ENCODE measurements around the gene COX5A.
A peak's percentile ranks its signal among the peaks of the same experiment; 100 is the strongest.
"Not testable (repeated sequence)": the region's sequence is repeated elsewhere in the genome, so short reads cannot be mapped to it uniquely, and the experiment has no call there.

Gene COX5A

DNA sequence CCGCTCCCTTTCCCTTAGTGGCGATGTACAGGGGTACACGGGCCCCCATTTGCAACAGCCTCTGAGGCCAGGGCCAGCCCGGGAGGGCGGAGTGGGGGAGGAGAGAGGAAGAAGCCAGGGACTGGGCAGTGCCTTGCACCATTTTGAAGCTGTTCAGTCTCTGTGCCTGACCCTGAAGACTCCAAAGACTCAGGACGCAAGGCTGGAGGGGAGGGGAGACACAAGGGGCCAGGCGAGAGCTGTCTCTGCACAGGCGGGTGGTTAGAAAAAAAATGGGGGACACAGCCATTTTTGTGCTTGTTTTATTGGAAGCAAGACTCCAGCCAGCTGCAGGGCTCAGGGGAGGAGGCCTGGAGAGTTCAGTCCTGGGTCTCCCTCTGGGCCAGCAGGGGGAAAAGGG is 17.1 kb upstream of the COX5A start:
- DNase-seq, result no peak

DNA sequence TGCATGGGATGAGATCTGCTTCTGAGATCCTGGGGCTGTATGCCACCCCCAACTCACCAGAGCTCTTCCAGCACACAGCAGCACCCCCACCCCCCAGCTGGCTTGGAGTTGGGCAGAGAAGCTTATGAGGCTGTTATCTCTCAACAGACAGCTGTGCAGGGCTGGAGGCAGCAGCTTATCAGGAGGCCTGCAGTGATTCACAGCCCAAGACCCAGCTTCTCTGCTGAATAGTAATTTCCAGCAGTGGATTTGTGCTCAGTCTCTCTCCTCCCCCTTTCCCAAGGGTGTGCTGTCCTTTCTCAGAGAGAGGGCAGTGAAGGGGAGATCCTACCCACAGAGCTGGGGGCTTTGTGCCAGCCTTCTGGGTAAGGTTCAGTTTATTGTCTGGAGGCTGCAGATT is 16.6 kb upstream of the COX5A start:
- no peak for DNase-seq

DNA sequence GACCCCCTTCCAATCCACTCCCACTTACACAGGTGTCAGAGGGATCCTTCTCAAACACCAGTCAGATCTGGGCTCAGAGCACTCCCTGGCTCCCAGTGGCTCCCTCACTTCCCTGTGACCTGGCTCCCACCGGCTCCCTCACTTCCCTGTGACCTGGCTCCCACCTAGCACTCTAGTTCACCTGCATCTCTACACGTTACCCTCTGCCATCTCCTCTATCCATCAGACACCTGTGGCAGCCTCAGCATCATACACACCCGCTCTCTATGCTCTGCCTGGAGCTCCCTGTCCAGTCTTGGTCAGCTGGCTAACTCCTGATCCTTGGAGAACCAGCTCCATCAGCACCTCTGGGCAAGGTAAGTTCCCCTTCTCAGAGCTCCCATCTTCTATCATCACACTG is 13.1 kb upstream of the COX5A start:
- no peak for DNase-seq

DNA sequence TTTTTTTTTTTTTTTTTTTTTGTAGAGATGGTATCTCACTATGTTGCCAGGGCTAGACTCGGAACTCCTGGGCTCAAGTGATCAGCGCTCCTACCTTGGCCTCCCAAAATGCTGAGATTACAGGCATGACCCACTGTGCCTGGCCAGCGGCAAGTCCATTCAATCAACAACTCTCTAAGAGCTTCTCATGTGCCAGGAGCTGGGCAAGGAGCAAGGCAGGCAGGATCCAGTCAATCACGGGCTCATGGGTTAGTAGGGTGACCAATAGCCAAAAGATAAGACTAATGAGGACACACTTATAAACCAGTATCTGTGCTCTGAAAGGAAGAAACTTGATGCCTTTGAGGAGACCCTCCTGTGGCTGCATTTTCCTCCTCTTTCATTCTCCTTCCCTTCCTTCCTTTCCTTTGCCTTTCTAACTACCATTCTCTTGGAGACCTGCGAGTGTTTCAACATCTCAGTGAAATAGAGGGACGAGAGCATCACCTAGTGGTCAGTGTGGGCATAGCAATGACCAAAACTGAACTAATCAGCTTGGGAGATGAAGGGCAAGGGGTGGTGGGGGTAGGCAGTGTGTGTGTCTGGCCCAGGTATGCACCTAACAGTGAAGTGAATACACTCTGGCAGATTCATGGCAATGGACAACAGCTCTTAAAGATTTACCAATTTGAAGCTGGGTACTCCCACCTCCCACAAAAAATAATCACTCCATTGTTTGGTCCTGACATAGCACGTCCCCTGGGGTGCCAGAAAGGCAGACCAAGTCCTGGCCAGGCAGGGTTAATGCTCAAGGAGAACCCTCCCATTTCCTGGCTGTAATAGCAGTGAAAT is 12.4 kb upstream of the COX5A start:
- DNase-seq, result no peak

DNA sequence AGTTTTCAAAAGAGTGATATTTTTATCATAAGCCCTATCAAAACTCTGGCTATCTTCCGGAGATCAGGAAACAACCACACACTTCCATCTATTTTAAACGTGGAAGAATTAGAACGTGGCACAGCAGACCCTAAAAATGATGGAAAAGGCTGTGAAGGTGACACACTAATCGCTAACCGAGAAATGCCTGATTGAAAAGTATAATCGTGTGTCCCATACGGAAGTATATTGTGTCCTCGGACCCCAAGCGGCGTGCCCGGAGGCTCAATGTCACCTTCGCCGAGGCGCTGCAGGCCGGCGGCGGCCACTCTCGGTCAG is 642 bp downstream of the COX5A start:
- no peak for DNase-seq

DNA sequence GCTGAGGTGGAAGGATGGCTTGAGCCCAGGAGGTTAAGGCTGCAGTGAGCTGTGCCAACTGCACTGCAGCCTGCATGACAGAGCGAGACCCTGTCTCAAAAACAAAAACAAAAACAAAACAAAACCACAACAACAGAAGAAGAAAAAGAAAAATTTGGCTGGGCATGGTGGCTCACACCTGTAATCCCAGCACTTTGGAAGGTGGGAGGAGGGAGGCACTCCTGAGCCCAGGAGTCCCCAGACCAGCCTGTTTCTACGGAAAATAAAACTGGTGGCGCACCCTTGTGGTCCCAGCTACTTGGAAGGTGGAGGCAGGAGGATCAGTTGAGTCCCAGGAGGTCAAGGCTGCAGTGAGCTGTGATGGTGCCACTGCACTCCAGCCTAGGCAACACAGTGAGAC is 2.7 kb downstream of the COX5A start:
- DNase-seq, result not testable (repeated sequence)

DNA sequence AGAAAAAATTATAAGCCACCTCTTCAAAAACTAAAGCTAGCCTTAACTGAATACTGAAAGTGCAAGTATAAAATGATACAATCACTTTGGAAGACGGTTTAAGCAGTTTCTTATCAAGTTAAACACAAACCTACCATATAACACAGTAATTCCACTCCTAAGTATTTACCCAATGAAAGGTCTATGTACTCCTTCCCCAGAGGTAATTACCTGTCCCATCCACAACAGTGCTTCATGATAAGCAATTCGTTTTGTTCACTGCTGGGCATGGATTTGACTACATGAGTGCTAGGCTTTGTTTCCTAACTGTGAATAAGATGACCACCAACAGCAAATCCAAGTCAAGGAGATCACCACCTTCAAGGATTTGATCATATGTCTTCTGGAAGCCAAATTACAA is 4.3 kb downstream of the COX5A start:
- DNase-seq, result no peak

DNA sequence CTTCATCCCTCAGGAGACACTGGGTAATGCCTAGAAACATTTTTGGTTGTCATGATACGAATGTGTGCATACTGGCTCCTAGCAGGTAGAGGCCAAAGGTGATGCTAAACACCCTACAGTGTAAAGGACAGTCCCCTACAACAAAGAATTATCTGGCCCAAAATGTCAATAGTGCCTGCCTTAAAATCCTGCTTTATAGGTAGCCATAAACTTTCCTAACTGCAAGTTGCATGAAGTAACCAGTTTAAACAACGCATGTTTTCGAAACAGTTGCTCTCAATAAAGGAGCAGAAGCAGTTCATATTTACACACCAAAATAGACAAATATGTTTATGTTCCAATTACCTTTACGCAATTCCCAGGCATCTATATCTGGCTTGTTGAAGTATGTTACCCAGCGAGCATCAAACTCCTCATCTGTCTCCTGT is 9.1 kb downstream of the COX5A start:
- DNase-seq, result no peak

DNA sequence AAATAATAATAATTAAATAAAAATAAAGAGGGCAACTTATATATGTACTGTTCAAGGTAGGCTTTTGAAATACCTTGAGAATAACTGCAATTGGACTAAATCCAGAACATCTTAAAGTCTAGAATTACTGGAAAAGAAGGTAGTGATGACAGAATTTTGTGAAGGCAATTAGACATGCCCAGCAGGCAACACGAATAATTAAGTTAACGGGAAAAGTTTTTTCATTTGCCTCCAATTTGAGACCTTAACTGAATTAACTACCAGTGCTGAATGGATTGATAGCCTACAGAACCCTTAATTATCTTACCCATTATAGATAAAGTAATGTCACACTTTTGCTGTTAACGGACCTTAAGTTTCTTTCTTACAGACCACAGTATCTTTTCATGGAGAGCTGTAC is 13.3 kb downstream of the COX5A start:
- DNase-seq, result no peak

DNA sequence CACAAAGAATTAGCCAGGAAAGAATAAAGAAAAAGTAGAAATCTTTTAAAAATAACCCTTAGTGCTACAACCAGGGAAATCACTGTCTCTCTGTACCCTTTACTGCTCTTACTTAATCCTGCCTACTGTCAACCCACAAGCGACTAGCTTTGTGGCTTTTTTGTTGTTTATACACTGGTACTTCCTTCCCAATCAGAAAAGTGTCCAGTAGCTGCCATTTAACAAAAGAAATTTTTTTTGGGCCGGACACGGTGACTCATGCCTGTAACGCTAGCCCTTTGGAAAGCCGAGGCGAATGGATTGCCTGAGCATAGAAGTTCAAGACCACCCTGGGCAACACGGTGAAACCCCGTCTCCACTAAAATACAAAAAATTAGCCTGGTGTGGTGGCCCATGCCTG is 17.4 kb downstream of the COX5A start:
- no peak for DNase-seq

DNA sequence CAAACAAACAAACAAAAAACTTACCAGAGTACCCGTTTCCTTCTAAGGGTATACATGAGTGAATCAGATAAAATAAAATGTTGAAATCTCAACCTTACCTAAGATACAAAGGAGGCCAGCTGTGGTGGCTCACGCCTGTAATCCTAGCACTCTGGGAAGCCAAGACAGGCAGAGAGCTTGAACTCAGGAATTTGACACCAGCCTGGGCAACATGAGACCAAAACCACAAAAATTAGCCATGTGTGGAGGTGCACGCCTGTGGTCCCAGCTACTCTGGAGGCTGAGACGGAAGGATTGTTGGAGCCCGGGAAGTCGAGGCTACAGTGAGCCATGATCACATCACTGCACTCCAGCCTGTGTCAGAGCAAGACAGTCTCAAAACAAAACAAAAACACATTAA is 20.2 kb downstream of the COX5A start:
- DNase-seq, result no peak

DNA sequence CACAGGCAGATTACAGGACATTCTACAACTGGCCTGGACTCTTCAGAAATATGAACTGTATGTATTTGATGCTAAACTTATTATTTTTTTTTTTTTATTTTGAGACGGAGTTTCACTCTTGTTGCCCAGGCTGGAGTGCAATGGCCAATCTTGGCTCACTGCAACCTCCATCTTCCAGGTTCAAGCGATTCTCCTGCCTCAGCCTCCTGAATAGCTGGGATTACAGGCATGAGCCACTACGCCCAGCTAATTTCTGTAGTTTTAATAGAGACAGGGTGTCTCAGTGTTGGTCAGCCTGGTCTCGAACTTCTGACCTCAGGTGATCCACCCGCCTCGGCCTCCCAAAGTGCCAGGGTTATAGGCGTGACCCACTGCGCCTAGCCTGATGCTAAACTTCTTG is 24.1 kb downstream of the COX5A start:
- not testable (repeated sequence) for DNase-seq

DNA sequence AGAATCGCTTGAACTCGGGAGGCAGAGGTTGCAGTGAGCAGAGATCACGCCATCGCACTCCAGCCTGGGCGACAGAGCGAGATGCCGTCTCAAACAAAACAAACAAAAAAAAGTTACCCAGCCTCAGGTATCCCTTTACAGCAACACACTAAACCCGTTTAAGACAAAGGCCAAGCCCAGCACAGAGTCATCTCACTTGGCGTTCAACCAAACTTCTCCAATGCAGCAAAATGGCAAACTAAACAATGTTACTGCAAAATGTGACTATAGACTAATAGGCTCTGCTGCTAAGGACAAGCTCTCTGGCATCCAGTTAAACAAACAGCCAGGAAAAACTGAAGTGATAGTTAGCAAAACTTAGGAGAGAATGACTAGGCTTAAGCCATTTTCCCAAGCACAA is 24.8 kb downstream of the COX5A start:
- no peak for DNase-seq

DNA sequence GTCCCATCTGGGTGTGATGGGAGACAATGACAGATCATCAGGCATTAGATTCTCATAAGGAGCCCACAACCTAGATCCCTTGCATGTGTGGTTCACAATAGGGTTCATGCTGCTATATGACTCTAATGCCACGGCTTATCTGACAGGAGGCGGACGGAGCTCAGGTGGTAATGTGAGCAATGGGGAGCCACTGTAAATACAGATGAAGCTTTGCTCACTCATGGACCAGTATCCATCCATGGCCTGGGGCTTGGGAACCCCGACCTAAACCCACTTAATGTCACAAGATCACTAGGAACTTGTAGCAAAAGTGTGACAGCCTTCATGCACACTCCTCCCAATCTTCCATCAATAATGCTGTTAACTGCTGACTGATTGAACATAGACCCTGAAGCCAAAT is 29.2 kb downstream of the COX5A start:
- DNase-seq, result no peak

DNA sequence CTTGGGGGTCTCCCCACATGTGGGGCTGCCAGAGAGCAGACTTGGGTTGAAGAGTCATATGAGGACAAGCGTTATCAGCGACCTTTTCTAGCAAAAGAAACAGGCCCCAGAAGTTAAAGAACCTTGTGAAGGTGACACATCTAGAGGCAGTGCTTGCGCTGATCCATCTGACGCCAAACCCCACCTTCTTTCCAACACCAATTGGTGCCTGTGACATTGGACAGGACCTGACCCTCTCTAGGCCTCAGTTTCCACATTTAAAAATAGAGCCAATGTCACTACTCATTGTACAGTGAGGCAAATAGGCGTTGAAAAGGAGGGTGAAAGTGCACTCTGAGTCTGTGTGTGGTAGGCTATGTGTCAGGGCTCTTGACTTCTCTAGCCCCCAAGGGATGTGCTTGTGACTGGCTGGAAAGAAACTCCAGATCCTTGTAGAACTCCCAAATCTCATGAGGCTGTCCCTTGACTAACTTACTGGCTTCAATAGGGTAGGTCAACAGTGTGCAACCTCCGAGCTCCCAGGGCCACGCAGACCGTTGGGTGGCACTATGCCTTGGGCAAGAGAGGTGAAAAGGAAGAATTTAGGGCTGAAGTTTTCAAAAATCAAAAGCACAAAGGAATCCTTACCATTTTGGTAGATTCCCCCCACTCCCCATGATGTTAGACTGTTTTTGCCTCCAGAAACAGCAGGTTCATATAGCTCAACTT is 30.6 kb downstream of the COX5A start:
- no peak for DNase-seq

DNA sequence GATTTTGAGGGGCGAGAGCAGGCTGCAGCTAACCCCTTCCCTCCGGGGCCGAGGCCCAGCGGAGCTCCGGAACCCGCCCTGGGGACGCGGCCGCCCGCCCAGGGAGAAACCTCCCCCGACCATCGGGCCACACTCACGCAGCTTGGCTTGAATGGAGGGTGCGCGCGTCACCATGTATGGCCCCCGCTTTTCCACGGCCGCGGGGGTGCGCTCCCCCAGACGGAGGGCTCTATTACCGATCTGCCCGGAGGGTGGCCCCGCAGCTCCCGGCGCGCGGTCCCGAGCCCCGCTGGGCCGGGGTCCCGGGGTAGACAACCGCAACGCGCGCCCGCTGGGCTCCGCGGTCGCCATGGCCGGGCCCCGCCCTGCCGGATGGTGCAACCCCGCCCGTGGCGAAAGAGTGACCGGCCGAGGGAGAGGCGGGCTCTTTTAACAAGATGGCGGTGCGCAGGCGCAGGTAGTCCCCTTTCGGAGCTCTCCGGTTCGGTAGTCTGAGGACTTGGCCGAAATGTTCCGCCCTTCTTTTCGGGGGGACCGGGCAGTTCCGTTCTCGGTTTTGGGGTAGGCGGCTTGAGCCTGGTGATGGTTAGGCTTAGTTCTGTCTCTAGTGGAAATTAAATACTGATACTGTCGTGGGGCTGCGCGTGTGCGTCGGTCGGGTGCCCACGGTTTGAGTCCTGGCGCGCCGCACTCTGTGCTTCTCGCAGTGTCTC is 31.3 kb downstream of the COX5A start, which contains the start of gene FAM219B:
Gene FAM219B, minus strand, starts transcription at position 402 of the 713 bp plus-strand sequence. Its CDS starts 51 bp downstream, at position 351.
- DNase-seq, result peak; percentile 16

DNA sequence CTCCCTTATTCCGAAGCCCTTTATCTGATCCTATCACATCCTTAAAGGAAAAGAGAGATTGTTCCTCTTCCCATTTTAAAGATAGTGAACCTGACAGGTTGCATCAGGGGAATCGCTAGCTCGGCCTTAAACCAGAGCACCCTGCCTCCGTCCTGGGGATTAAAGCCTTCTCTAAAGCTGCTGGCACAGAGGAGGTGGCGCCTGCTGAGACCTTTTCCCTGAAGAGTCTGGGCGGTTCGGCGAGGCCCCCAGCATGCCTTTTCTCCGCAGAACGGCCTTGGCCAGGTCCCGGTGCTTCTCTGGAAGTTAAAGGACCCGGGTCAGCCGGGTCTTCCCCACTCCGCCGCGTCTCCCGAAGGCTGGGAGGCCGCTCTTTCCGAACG is 31.8 kb downstream of the COX5A start:
- DNase-seq, result no peak

DNA sequence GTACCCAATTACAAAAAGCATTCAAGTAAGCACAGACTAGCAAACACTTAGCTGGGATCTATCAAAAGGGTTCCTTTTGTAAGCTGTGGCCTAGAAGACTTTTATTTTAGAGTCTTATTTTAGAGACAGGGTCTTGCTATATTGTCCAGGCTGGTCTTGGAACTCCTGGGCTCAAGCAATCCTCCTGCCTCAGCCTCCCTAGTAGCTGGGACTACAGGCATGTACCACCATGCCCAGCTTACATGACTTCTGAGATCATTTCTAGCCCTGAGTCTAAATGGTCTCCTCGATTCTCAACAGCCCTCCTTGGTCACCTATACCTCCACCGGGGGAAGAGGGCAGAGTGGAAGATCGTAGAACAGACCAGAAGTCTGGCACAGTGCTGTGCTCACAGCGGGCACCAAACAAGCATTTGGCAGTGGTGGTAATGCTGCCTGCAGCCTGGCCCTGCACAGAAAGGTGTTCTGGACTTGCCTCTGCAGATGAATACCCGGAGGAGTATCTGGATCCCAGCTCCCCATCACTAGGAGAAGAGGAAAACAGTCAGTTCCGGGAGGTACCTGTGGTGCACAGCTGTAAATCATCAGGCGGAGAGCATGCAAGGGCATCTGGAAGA is 33.6 kb downstream of the COX5A start:
- no peak for DNase-seq

DNA sequence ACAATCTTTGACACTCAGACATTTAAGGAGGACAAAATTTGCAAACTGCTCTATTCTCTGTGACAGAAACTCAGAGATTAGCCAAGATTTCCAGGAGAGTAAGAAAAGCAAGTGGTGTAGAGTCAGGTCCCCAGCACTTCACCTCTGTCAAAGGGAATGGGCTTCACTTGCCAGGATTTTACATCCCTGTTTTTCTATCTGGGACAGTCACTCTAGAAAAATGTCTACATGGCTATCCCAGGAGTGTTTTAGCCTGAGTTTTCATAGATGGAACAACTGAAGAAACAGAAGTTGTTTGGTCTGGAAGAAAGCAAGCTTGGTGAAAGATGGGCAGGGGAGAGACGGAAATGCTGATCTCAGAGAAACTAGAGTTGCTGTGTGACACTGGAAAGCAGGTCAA is 34.2 kb downstream of the COX5A start:
- no peak for DNase-seq

DNA sequence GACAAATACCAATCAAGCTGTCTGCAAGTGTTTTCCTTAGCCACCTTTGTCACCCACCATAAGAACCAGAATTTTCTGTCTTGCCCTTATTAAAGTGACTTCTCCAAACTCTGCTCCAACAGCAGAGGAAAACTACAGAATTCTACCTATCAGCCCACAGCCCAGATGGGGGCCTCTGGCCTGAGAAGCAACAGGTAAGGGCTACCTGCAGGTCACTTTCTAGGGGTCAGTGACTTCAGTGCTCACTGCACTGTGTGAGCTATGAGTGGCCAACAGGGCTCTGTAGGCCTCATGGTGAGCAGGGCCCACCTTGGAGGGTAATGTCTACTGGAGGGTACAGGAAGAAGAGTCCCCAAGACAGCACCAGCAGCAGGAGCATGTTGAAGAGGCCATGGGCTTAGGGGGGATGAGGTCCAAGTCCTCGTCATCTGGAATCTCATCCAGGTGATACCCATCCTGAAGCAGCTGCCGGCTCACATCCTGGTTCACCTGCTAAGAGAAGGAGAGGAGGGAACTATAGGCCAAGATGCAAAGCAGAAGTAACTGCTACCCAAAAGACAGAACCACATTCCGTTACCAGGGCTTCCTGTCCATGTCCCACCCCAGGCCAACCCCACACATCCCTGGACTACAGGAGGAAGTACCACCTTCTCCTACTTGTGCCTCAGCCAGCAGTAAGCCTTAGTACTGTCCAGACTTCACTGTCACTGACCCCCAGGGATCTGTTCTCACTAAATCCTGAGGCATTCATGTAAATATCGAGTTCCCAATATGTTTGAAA is 35.4 kb downstream of the COX5A start:
- DNase-seq, result no peak

DNA sequence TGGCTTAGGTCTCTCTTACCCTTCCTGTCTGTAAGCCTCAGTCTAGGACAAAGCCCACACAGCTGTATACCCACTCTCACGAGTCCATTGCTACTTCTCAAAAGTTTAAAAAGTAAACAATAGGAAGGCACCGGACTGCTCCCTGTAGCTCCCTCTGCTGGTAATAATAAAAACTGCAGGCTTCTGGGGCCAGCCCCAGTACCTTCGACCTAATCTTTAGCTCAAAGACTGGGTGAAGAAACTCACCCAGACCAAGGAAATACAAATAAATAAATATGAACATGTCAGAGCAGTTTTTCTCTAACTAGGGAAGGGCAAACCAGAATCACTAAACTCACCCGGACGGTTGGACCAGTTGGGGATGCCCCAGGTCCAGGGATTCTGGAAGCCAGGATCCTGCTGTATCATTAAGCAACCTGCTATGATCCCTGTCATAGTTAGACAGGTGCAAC is 36.2 kb downstream of the COX5A start:
- no peak for DNase-seq

DNA sequence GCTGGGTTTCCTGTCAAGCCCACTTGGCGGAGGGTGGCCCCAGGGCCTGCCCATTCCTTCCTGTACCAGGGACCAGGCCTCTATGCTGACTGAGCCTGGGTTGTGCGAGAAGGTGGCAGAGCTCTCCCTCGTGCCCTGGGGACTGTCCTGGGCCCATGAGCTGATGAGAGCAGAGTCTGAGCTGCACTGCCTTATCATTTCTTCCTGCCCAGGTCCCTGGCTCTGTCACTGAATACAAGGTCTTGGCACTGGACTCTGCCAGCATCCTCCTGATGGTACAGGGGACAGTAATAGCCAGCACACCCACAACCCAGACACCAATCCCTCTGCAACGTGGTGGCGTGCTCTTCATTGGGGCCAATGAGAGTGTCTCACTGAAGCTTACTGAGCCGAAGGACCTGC is 40.6 kb downstream of the COX5A start:
- no peak for DNase-seq

DNA sequence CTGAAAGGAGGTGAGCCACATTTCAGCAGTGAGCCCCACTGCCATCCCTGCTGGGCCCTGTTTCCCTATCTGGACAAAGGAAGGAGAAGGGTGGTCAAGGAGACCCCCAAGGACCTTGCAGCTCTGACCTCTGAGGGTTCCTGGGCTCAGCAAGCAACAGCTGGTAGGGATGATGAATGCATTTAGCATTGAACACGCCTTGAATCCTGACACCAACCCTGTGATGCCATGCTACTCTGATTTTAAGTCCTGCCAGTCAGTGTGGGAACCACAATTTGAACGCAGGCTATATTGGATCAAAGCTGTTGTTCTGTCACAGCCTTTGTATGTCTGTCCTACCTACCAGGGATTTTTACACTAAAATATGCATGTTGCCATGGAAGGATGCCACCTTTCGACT is 41.6 kb downstream of the COX5A start:
- DNase-seq, result no peak

Data from cortex of kidney (tissue), 1 donor.